WTC11 (cell line): ENCODE results near the gene CPEB3. TPM values are rescaled to one million over a fixed set of nuclear protein-coding genes. Genes with fewer than 3 reads are reported as not detected.
"Not testable (repeated sequence)": the region's sequence is repeated elsewhere in the genome, so short reads cannot be mapped to it uniquely, and the experiment has no call there.

ENCODE experiments used
- ATAC-seq: fragments of 200-7000 bp; cut with Tn5 transposase; 2 replicates; pipeline ENCODE4 v1.10.0; 2021; ENCODE audit warnings: mild to moderate bottlenecking, moderate library complexity
- CTCF ChIA-PET: fragments of 300-600 bp; sonication (Branson Sonifier 250); formaldehyde crosslinking; loops from one replicate; lab custom pipeline; 2021; ENCODE audit warnings: antibody characterized with exemption; lab: Charles Lee
- POLR2A ChIA-PET: fragments of 350-600 bp; sonication (Branson Sonifier 250); formaldehyde crosslinking; loops from one replicate; lab custom pipeline; 2021; ENCODE audit warnings: antibody characterized with exemption; lab: Charles Lee
- DNase-seq: peaks from one replicate; pipeline ENCODE4 v3.0.0; 2021; ENCODE audit warnings: low spot score
- H3K27ac Mint-ChIP-seq: 2 replicates; pipeline ENCODE4 v1.8.0; 2021; ENCODE audit warnings: mixed read lengths
- H3K27me3 Mint-ChIP-seq: 2 replicates; pipeline ENCODE4 v1.8.0; 2021; ENCODE audit warnings: low read depth, mild to moderate bottlenecking, moderate library complexity, mixed read lengths
- H3K36me3 Mint-ChIP-seq: 2 replicates; pipeline ENCODE4 v1.8.0; 2021; ENCODE audit warnings: mixed read lengths
- H3K4me1 Mint-ChIP-seq: 2 replicates; pipeline ENCODE4 v1.8.0; 2022; ENCODE audit warnings: mixed read lengths
- H3K4me3 Mint-ChIP-seq: 2 replicates; pipeline ENCODE4 v1.8.0; 2021; ENCODE audit warnings: mild to moderate bottlenecking, moderate library complexity, mixed read lengths
- H3K9me3 Mint-ChIP-seq: 2 replicates; pipeline ENCODE4 v1.8.0; 2021; ENCODE audit warnings: mixed read lengths
- CBFB ChIP-seq: sonication (generic); formaldehyde crosslinking; IDR thresholded peaks from 2 replicates; pipeline ENCODE4 v1.8.1; 2022; ENCODE audit warnings: mild to moderate bottlenecking, low read depth, missing genetic modification reagents
- ERG ChIP-seq: fragments of 250-450 bp; sonication (Bioruptor Pico); IDR thresholded peaks from 2 replicates; pipeline ENCODE4 v1.8.0; 2021; ENCODE audit warnings: mild to moderate bottlenecking
- ESRRA ChIP-seq: sonication (generic); formaldehyde crosslinking; IDR thresholded peaks from 2 replicates; pipeline ENCODE4 v1.8.1; 2022; ENCODE audit warnings: mild to moderate bottlenecking, missing genetic modification reagents, borderline replicate concordance
- ETV6 ChIP-seq: sonication (generic); formaldehyde crosslinking; IDR thresholded peaks from 2 replicates; pipeline ENCODE4 v1.8.1; 2022; ENCODE audit warnings: mild to moderate bottlenecking, missing genetic modification reagents
- GTF2I ChIP-seq: fragments of 250-450 bp; sonication (Bioruptor Pico); conservative IDR thresholded peaks from 2 replicates; pipeline ENCODE4 v1.4.0; 2021; ENCODE audit warnings: mild to moderate bottlenecking
- HMGA2 ChIP-seq: fragments of 250-450 bp; sonication (Bioruptor Pico); IDR thresholded peaks from 2 replicates; pipeline ENCODE4 v1.4.0; 2021; ENCODE audit warnings: mild to moderate bottlenecking, moderate library complexity
- NR1H2 ChIP-seq: sonication (generic); formaldehyde crosslinking; IDR thresholded peaks from 2 replicates; pipeline ENCODE4 v1.9.0; 2021; ENCODE audit warnings: mild to moderate bottlenecking, moderate library complexity, missing genetic modification reagents
- NR3C1 ChIP-seq: sonication (generic); formaldehyde crosslinking; conservative IDR thresholded peaks from 2 replicates; pipeline ENCODE4 v1.8.1; 2023; ENCODE audit warnings: low read depth, mild to moderate bottlenecking, missing genetic modification reagents
- PRDM15 ChIP-seq: sonication (generic); formaldehyde crosslinking; IDR thresholded peaks from 2 replicates; pipeline ENCODE4 v1.8.0; 2022; ENCODE audit warnings: missing genetic modification reagents
- PRRX2 ChIP-seq: fragments of 250-450 bp; sonication (Bioruptor Pico); IDR thresholded peaks from 2 replicates; pipeline ENCODE4 v1.8.0; 2021; ENCODE audit warnings: mild to moderate bottlenecking
- RELA ChIP-seq: sonication (generic); formaldehyde crosslinking; IDR thresholded peaks from 2 replicates; pipeline ENCODE4 v1.8.1; 2022; ENCODE audit warnings: missing genetic modification reagents, mild to moderate bottlenecking, borderline replicate concordance
- SMAD3 ChIP-seq: sonication (generic); formaldehyde crosslinking; IDR thresholded peaks from 2 replicates; pipeline ENCODE4 v1.8.0; 2022; ENCODE audit warnings: missing genetic modification reagents, mild to moderate bottlenecking, borderline replicate concordance
- TP53 ChIP-seq: sonication (generic); formaldehyde crosslinking; IDR thresholded peaks from 2 replicates; pipeline ENCODE4 v1.8.1; 2023; ENCODE audit warnings: mild to moderate bottlenecking, missing genetic modification reagents
- ZBTB21 ChIP-seq: sonication (generic); formaldehyde crosslinking; IDR thresholded peaks from 2 replicates; pipeline ENCODE4 v1.8.1; 2023; ENCODE audit warnings: mild to moderate bottlenecking, missing genetic modification reagents, borderline replicate concordance
- ZNF232 ChIP-seq: sonication (generic); formaldehyde crosslinking; IDR thresholded peaks from 2 replicates; pipeline ENCODE4 v1.8.0; 2022; ENCODE audit warnings: mild to moderate bottlenecking, missing genetic modification reagents
- ZSCAN18 ChIP-seq: fragments of 250-450 bp; sonication (Bioruptor Pico); IDR thresholded peaks from 2 replicates; pipeline ENCODE4 v2.1.2; 2022; ENCODE audit warnings: mild to moderate bottlenecking, moderate library complexity
- total RNA-seq: library from RNA; stranded (reverse); gene quantifications from 3 replicates; pipeline ENCODE4 v1.2.3, GENCODE V29; 2021
- TF ChIP-seq, protein P1 (sequence below): sonication (generic); formaldehyde crosslinking; IDR thresholded peaks from 2 replicates; pipeline ENCODE4 v1.8.0; 2022; ENCODE audit warnings: mild to moderate bottlenecking, missing genetic modification reagents
- TF ChIP-seq, protein P2 (sequence below): sonication (generic); formaldehyde crosslinking; IDR thresholded peaks from 2 replicates; pipeline ENCODE4 v1.8.1; 2022; ENCODE audit warnings: low read depth, missing genetic modification reagents, borderline replicate concordance
- TF ChIP-seq, protein P3 (sequence below): sonication (generic); formaldehyde crosslinking; conservative IDR thresholded peaks from 2 replicates; pipeline ENCODE4 v1.8.1; 2023; ENCODE audit warnings: mild to moderate bottlenecking, low read depth, missing genetic modification reagents, moderate library complexity
- TF ChIP-seq, protein P4 (sequence below): sonication (generic); formaldehyde crosslinking; IDR thresholded peaks from 2 replicates; pipeline ENCODE4 v1.8.0; 2023; ENCODE audit warnings: mild to moderate bottlenecking, missing genetic modification reagents

Gene CPEB3
- total RNA-seq, 1 experiment from 2014 or later = 2.4 TPM

GRCh38 chr10:92038949-92039348 lies 251.9 kb downstream of the CPEB3 start (continued):
- TF ChIP-seq PRDM15 (CRISPR knock-in tag) (no peak), NR3C1 (no peak), ERG (CRISPR knock-in tag) (no peak)

DNA sequence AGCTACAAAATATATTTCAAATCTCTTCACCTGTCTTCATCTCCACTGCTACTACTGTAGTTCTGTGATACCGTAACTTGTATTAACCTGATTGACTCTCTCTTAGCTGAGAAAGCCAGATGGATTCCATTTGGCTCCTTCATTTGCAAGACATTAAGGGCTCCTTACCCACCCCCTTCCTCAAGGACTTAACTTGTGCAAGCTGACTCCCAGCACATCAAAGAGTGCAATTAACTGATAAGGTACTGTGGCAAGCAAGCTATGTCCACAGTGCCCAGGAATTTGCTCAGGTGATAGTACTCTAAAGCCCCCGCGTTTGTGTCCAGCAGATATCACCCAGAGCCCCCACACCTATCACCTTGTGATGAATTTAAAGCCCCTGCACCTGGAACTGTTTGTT lies 257.8 kb downstream of the CPEB3 start:
- peak; percentile 68 for ATAC-seq
- H3K9me3 Mint-ChIP-seq, H3K27me3 Mint-ChIP-seq, CTCF ChIA-PET, H3K27ac Mint-ChIP-seq, POLR2A ChIA-PET, DNase-seq: not testable (repeated sequence)
- H3K4me3 Mint-ChIP-seq = peak overlapping the region; percentile 5
- peaks cover 24% of the 10 kb centered on the region for H3K4me1 Mint-ChIP-seq
- peaks cover 14% of the 10 kb centered on the region for H3K36me3 Mint-ChIP-seq

DNA sequence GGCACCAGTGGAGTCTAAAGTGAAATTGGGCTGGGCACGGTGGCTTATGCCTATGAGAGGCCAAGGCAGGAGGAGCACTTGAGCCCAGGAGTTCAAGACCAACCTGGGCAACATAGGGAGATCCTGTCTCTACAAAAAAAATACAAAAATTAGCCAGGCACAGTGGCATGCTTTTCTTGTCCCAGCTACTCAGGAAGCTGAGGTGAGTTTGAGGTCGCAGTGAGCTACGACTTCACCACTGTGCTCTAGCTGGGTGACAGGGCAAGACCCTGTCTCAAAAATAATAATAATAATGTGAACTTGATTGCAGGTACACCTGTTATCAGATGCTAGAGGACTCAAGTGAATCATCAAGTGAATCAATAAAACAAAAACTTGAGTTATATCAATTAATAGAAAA lies 259.3 kb downstream of the CPEB3 start:
- DNase-seq (no peak), ATAC-seq (no peak)
- Mint-ChIP-seq H3K4me3 (no peak overlapping the region), H3K36me3 (peaks cover 28% of the 10 kb centered on the region), H3K27ac (no peak overlapping the region), H3K4me1 (peaks cover 20% of the 10 kb centered on the region), H3K9me3 (no peaks in the 10 kb centered on the region)
- CTCF ChIA-PET = interaction anchor here (0.6 kb wide), 1 partner anchor 425 kb away, joined by 5 read pairs; no protein-coding TSS in a partner anchor
- POLR2A ChIA-PET = no interaction called here
- TF ChIP-seq, protein P1, sequence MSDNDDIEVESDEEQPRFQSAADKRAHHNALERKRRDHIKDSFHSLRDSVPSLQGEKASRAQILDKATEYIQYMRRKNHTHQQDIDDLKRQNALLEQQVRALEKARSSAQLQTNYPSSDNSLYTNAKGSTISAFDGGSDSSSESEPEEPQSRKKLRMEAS (CRISPR knock-in tag) = no peak
- TF ChIP-seq, protein P2, sequence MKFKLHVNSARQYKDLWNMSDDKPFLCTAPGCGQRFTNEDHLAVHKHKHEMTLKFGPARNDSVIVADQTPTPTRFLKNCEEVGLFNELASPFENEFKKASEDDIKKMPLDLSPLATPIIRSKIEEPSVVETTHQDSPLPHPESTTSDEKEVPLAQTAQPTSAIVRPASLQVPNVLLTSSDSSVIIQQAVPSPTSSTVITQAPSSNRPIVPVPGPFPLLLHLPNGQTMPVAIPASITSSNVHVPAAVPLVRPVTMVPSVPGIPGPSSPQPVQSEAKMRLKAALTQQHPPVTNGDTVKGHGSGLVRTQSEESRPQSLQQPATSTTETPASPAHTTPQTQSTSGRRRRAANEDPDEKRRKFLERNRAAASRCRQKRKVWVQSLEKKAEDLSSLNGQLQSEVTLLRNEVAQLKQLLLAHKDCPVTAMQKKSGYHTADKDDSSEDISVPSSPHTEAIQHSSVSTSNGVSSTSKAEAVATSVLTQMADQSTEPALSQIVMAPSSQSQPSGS (CRISPR knock-in tag) = no peak
- TF ChIP-seq TP53 (no peak), HMGA2 (no peak), SMAD3 (CRISPR knock-in tag) (no peak), ETV6 (CRISPR knock-in tag) (no peak), GTF2I (CRISPR knock-in tag) (no peak), PRRX2 (no peak), ZBTB21 (CRISPR knock-in tag) (no peak), ESRRA (CRISPR knock-in tag) (no peak), NR1H2 (CRISPR knock-in tag) (no peak), CBFB (CRISPR knock-in tag) (no peak), ZNF232 (CRISPR knock-in tag) (no peak), RELA (CRISPR knock-in tag) (no peak), ZSCAN18 (CRISPR knock-in tag) (no peak)
- TF ChIP-seq, protein P3, sequence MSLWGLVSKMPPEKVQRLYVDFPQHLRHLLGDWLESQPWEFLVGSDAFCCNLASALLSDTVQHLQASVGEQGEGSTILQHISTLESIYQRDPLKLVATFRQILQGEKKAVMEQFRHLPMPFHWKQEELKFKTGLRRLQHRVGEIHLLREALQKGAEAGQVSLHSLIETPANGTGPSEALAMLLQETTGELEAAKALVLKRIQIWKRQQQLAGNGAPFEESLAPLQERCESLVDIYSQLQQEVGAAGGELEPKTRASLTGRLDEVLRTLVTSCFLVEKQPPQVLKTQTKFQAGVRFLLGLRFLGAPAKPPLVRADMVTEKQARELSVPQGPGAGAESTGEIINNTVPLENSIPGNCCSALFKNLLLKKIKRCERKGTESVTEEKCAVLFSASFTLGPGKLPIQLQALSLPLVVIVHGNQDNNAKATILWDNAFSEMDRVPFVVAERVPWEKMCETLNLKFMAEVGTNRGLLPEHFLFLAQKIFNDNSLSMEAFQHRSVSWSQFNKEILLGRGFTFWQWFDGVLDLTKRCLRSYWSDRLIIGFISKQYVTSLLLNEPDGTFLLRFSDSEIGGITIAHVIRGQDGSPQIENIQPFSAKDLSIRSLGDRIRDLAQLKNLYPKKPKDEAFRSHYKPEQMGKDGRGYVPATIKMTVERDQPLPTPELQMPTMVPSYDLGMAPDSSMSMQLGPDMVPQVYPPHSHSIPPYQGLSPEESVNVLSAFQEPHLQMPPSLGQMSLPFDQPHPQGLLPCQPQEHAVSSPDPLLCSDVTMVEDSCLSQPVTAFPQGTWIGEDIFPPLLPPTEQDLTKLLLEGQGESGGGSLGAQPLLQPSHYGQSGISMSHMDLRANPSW = no peak
- TF ChIP-seq, protein P4, sequence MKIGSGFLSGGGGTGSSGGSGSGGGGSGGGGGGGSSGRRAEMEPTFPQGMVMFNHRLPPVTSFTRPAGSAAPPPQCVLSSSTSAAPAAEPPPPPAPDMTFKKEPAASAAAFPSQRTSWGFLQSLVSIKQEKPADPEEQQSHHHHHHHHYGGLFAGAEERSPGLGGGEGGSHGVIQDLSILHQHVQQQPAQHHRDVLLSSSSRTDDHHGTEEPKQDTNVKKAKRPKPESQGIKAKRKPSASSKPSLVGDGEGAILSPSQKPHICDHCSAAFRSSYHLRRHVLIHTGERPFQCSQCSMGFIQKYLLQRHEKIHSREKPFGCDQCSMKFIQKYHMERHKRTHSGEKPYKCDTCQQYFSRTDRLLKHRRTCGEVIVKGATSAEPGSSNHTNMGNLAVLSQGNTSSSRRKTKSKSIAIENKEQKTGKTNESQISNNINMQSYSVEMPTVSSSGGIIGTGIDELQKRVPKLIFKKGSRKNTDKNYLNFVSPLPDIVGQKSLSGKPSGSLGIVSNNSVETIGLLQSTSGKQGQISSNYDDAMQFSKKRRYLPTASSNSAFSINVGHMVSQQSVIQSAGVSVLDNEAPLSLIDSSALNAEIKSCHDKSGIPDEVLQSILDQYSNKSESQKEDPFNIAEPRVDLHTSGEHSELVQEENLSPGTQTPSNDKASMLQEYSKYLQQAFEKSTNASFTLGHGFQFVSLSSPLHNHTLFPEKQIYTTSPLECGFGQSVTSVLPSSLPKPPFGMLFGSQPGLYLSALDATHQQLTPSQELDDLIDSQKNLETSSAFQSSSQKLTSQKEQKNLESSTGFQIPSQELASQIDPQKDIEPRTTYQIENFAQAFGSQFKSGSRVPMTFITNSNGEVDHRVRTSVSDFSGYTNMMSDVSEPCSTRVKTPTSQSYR = no peak
- TF ChIP-seq, all 79 proteins: peak for 0
- H3K27me3 Mint-ChIP-seq = no peaks in the 10 kb centered on the region
